ENCODE measurements around the gene ZNF2. TPM values are rescaled to one million over a fixed set of nuclear protein-coding genes. Genes with fewer than 3 reads are reported as not detected.
A peak's percentile ranks its signal among the peaks of the same experiment; 100 is the strongest.

Gene ZNF2
- total RNA-seq (1 to 10 TPM; 5.8 to 7.9 TPM), polyA plus RNA-seq (ENCODE audit: insufficient read depth, low read depth, low replicate concordance) (7.1 TPM)
- long read RNA-seq, donor 1, partial matches to known transcripts, result 0 of 4 reads
- long read RNA-seq, donor 1, other reads (novel, unspliced or antisense), result 0 of 4 reads
- long read RNA-seq, donor 2, partial matches to known transcripts, result 0 of 3 reads
- long read RNA-seq, donor 2, other reads (novel, unspliced or antisense), result 0 of 3 reads

GRCh38 chr2:95165371-95166064 is at the start of gene ZNF2:
TSS of gene ZNF2 (plus strand) at chr2:95165809. CDS start at chr2:95176227, 10,418 bp downstream.
- Histone ChIP-seq H3K27ac (peak within 1 kb of the TSS; percentile 89 to 91), H3K4me3 (peak within 1 kb of the TSS; percentile 78 to 80), H3K27me3 (no peaks in the 10 kb centered on the region), H3K36me3 (ENCODE audit: low read depth, missing control alignments) (no peaks in the 10 kb centered on the region), H3K9me3 (no peaks in the 10 kb centered on the region), H3K4me1 (no peaks in the 10 kb centered on the region)
- WGBS, 2 donors, result 0 to 1% methylated on average over 26 to 56 of the region's 56 CpGs
- intact Hi-C loops (cut with DNase I; ENCODE audit: low total_unique reads), result no loop called here
- DNase-seq, result peak; percentile 99
- TF ChIP-seq CTCF (IDR thresholded peaks at IDR 0.05), result peak in 1 of 3 experiments; percentile 6
- TF ChIP-seq POLR2A (IDR thresholded peaks at IDR 0.05), result no peak

DNA sequence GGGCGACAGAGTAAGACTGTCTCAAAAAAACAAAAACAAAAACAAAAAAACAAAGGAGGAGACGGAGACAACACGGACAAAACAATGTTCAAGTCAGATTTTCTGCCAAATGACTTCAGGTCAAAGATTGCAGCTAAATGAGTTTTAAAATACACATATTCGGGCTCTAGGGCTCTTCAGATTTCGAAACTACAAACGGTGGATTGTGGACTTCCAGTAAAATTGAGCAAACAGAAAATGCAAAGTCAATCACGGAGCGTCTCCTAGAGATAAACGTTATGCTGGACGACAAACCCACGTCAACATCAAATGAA is 44.6 kb upstream of the ZNF2 start:
- no peaks in the 10 kb centered on the region for H3K4me1 ChIP-seq
- intact Hi-C loops (cut with DNase I; ENCODE audit: low total_unique reads), result no loop called here
- 0 to 1% methylated on average over 11 of the region's 11 CpGs for WGBS, 2 donors
- DNase-seq, result no peak
- H3K4me3 ChIP-seq, result peak overlapping the region; percentile 98 to 100
- no peaks in the 10 kb centered on the region for H3K27me3 ChIP-seq
- peak overlapping the region; percentile 92 to 96 for H3K27ac ChIP-seq
- TF ChIP-seq CTCF (IDR thresholded peaks at IDR 0.05), result no peak
- no peak for TF ChIP-seq POLR2A (IDR thresholded peaks at IDR 0.05)
- no peaks in the 10 kb centered on the region for H3K36me3 ChIP-seq (ENCODE audit: low read depth, missing control alignments)
- no peaks in the 10 kb centered on the region for H3K9me3 ChIP-seq

GRCh38 chr2:95121407-95122196 is 44.0 kb upstream of the ZNF2 start, which contains the start of gene MRPS5:
TSS of gene MRPS5 (minus strand) at chr2:95121808. CDS start at chr2:95121791, 17 bp downstream.
- Histone ChIP-seq H3K36me3 (ENCODE audit: low read depth, missing control alignments) (no peaks in the 10 kb centered on the region), H3K27me3 (no peaks in the 10 kb centered on the region), H3K9me3 (no peaks in the 10 kb centered on the region), H3K4me3 (peak within 1 kb of the TSS; percentile 98 to 100), H3K27ac (peak within 1 kb of the TSS; percentile 92 to 96), H3K4me1 (no peaks in the 10 kb centered on the region)
- intact Hi-C loops (cut with DNase I; ENCODE audit: low total_unique reads), result no loop called here
- DNase-seq, result peak; percentile 92
- TF ChIP-seq CTCF (IDR thresholded peaks at IDR 0.05), result no peak
- TF ChIP-seq POLR2A (IDR thresholded peaks at IDR 0.05), result peak; percentile 19
- WGBS, 2 donors, result 0% methylated on average over 28 to 74 of the region's 86 CpGs

DNA sequence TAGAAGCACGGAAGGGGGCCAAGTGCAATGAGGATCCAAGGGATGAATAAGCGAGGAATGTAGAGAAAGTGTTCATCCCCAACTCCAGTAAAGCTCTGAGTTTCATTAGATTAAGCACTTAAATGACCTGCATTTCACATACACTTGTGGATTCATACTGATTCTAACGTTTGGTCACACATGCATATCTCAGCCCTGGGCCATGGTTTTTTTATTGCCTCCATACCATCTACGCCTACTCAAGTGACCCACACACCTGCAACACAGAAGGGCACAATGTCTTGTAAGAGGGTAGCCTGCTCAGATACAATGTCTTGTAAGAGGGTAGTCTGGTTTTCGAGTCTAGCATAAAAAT is 43.4 kb upstream of the ZNF2 start:
- Histone ChIP-seq H3K27me3 (no peaks in the 10 kb centered on the region), H3K4me3 (peak overlapping the region; percentile 98 to 100), H3K27ac (peak overlapping the region; percentile 92 to 96), H3K4me1 (no peaks in the 10 kb centered on the region), H3K36me3 (ENCODE audit: low read depth, missing control alignments) (no peaks in the 10 kb centered on the region), H3K9me3 (no peaks in the 10 kb centered on the region)
- 16 to 21% methylated on average over 4 to 5 of the region's 5 CpGs for WGBS, 2 donors
- TF ChIP-seq POLR2A (IDR thresholded peaks at IDR 0.05) (no peak), CTCF (IDR thresholded peaks at IDR 0.05) (no peak)
- no peak for DNase-seq
- intact Hi-C loops (cut with DNase I; ENCODE audit: low total_unique reads), result no loop called here

Data from testis (tissue), 5 donors.